Fibroblast of the aortic adventitia (primary cell): Measurements from ENCODE around the gene ZNF672. TPM values are rescaled to one million over a fixed set of nuclear protein-coding genes. Genes with fewer than 3 reads are reported as not detected.
A peak's percentile ranks its signal among the peaks of the same experiment; 100 is the strongest.

Source experiments
- DNase-seq: peaks from one replicate; pipeline ENCODE4 v3.0.0-alpha.2; 2010; ENCODE audit warnings: low read depth
- H3K4me3 ChIP-seq: 2 replicates; pipeline ENCODE4 v1.5.1; 2011; ENCODE audit warnings: low read depth, mild to moderate bottlenecking, control low read depth, low read length, moderate library complexity
- total RNA-seq: library from RNA; depleted of rRNA; stranded (reverse); fragments of >200 nt; gene quantifications from 2 replicates; pipeline ENCODE4 v1.2.3, GENCODE V29; 2012; ENCODE audit warnings: low replicate concordance
- TF ChIP-seq, protein P1 (sequence below): IDR thresholded peaks from 2 replicates; pipeline ENCODE4 v1.5.1; 2011; ENCODE audit warnings: mild to moderate bottlenecking, low read length, control low read depth, inconsistent platforms; ENCODE audit not compliant: insufficient read depth

ZNF672 gene
- total RNA-seq, 1 donor = 12.9 TPM

DNA sequence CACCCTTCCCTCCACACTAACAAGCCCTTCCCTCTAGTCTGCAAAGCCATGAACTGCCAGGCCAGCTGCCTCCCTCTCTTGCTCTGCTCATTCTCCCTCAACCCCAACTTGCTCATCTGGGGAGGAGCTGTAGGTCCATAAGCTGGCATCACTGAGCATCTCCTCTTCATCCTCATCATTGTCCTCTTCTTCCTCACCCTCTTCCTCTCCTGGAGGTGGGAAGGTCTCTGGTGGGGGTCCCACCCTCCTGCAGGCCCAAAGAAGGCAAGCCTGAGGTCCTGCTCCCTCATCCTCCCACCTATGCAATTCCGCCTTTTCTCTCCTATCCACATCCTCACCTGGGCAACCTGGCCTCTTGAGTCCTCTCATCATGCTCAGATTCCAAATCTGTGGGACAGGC is 18.2 kb downstream of the ZNF672 start:
- TF ChIP-seq, protein P1, sequence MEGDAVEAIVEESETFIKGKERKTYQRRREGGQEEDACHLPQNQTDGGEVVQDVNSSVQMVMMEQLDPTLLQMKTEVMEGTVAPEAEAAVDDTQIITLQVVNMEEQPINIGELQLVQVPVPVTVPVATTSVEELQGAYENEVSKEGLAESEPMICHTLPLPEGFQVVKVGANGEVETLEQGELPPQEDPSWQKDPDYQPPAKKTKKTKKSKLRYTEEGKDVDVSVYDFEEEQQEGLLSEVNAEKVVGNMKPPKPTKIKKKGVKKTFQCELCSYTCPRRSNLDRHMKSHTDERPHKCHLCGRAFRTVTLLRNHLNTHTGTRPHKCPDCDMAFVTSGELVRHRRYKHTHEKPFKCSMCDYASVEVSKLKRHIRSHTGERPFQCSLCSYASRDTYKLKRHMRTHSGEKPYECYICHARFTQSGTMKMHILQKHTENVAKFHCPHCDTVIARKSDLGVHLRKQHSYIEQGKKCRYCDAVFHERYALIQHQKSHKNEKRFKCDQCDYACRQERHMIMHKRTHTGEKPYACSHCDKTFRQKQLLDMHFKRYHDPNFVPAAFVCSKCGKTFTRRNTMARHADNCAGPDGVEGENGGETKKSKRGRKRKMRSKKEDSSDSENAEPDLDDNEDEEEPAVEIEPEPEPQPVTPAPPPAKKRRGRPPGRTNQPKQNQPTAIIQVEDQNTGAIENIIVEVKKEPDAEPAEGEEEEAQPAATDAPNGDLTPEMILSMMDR = no peak
- DNase-seq = no peak
- H3K4me3 ChIP-seq = no peak overlapping the region

DNA sequence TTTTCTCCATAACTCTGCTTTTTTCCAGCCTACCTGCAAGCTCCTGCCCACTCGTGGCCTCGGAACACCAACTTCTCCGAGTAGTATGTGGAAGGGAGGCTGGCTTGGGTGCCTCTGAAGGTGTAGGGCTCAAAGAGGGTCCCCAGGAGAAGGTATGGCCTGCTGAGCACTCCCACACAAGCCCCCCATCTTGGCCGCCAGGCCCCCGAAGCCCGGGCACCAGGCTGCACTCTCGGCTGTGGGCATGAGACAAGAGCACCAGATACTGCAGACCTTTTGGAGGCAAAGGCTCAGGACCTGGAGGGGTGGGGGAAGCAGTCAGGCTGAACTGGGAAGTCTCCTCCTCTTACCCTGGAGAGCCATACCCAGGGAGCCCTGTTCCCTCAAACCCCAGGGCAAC is 19.2 kb downstream of the ZNF672 start:
- TF ChIP-seq, protein P1 = no peak
- H3K4me3 ChIP-seq = peak overlapping the region; percentile 73
- no peak for DNase-seq

DNA sequence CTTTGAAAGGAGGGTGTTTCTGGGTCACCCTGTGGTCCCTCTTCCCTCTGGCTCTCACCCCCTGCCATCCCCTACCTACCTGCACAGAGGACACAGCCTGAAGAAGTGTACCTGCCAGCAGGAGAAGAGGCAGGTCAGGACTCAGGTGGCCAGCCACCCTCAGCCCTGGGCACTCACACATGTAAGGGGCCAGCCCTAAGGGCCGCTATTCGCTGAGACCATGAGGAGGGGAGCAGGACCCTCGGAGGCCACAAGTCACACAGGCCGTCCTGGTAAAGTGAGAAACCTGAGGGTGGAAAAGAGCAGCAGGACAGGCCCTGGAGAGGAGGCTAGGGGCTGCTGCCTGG is 19.7 kb downstream of the ZNF672 start:
- DNase-seq = no peak
- H3K4me3 ChIP-seq = peak overlapping the region; percentile 73
- TF ChIP-seq, protein P1 = no peak

DNA sequence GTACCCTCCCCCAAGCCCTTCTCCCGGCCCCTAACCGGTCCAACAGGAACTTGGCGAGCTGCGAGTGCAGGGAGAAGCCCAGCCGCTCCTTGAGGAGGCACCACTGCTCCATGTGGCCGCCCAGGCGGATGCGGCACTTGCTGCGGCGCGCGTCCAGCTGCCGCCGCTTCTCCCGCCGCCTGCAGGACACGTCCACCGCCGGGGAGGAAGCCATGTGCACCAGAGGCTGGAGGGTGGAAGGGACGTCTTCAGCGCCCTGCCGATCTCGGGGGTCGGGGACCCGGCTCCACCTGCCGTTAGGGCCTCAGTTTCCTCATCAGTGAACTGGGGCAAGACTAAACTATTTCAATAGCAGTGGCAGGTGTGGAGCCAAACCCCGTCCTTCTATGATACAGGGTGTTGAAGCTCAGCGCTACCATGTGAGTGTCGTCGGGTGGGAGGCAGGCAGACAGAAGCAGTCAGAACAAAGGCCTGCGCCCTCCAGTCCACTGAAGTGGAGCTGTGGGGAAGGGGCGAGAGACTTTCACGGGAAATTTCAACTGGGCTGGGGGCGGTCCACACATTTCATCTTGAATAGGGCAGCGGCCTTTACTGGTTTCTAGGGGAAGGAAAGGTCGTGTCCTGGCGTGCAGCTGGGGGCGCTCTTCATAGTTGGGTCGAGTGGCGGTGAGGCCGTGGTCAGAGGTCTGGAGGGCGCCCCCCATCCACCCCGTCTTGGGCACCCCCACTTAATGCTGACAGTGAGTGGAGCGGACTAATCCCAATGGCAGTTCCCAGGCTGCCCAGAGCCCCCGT is 20.3 kb downstream of the ZNF672 start:
- H3K4me3 ChIP-seq = peak overlapping the region; percentile 73
- TF ChIP-seq, protein P1 = peak; percentile 40
- peak; percentile 43 for DNase-seq

DNA sequence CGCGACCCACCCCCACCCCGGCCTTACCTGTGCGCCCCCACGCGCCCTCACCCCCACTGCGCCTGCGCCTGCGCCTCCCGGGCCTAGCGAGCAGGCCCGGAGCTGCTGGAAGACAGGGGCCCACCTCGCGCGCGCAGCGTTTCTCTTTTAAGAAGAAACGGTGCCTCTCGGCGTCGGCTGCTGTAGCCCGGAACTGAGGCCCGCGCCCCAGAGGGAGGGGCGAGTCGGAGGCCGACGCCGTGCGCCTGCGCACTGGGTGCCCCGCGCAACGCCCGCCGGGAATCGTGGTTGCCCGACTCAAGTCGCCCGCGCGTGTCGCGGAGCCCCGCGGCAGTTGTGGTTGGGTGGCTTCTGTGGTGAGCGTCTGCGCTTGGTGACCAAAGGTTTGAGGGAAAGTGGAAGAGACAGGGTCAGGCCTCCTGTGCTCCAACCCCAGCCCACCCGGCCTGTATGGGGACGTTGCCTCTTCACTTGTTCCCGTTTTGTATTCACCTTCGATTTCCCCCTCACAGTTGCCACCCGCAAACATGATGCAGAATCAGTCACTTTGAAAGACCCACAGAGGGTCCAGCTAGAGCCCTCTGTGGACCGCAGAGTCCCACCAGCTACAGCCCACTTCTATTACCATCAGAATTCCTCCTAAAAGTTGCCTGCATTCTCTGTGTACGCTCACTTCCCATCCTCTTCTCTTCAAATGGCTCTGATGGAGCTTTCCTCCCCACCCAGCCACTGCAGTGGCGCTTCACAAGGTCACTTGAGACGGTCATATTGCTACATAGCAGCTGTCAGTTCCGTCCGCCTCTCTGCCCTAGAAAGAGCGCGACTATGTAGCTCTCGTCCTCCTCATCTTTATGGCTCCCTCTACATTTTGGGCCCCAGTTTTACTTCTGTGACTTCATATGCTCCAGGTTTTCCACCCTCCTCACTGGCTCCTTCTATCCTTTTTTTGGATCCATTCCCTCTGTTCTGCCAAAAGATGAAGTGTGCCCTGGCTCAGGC is 21.2 kb downstream of the ZNF672 start, which contains the start of gene ZNF692:
Gene ZNF692, minus strand, starts transcription at position 195 of the 999 bp plus-strand sequence. CDS start 776 bp downstream, outside the sequence.
- TF ChIP-seq, protein P1 = no peak
- DNase-seq = peak; percentile 97
- peak within 1 kb of the TSS; percentile 86 for H3K4me3 ChIP-seq

DNA sequence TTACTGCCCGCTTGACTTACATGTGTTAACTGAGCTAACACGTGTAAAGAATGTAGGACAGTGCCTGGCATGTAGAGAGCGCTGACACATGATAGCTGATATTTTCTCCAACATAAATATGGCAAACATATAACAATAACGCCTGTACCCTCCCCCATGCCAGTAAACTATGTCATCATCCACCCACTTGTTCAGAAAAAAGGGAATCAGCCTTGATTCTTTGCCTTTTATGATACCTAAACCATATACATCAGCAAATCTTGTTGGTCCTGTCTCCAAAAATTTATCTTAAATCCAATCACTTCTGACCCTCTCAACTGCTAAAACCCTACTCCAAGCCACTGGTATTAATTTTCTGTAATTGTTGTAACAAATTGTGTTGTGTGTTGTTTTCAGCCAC is 22.0 kb downstream of the ZNF672 start:
- H3K4me3 ChIP-seq = no peak overlapping the region
- TF ChIP-seq, protein P1 = no peak
- no peak for DNase-seq
